ENCODE data around the gene PYGM.
A peak's percentile ranks its signal among the peaks of the same experiment; 100 is the strongest.

The PYGM gene

GRCh38 chr11:64766881-64767280, 7.1 kb upstream of the PYGM start:
- no peak for DNase-seq

DNA sequence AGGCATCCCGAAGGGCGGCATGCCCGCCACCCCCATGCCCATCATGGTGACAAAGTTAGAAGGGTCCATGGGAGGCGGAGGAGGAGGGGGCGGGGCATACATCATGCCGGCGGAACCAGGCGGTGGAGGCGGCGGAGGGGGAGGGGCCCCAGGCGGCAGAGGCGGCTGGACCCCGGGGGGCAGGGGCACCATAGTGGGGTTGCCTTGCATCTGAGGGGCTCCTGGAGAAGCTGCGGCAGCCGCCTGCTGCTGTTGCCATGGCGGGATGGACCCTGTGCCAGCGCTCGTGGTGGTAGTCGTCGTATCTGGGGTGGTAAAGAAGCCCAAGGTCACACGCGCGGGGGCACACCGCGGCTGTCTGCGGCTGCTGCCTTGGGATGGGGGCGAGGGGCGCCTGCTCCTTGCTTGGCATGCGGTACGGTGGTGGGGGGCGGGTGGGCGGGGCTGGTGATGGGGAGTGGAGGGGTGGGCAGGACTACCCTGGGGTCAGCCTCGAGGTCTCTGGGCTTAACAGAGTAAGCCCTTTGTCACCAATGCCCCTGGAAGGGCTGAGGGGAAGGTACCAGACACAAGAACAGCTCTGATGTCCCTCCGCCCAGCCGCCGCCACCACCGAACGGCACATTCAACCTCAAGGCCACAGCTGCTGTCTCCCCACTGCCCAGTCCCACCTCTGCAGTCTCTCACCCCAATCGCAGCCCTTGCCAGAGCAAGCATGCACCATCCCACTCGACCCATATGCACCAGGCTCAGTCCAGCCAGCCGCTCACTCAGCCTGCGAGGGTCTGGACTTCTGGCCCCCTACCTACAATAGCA, 6.3 kb upstream of the PYGM start:
- DNase-seq = no peak

DNA sequence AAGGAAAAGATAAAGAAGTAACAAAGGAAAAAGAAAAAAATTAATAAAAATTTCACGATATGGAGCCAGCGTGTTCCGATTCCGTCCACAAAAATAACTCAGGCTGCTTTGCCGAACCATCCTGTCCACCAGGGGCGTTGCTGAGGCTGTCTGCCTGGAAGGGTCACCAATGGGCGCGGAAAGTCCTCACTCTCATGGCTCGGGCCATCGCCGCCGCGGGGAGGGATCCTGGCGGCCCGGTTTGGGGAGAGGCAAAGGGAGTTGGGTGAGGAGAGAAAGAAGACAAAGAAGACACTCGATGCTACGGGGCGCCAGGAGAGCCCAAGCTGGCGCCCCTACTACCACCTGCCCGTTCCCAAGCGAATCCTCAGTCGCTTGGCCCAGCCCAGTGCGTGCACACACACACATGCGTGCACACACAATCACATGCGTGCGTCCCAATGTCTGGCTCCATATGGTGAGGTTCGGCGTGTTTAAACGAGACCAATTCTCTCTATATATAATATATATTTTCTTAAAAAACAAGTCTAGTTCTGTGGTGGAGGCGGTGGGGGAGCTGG, 5.6 kb upstream of the PYGM start:
- DNase-seq = no peak

- DNase-seq = no peak
Measured at GRCh38 chr11:64764753-64765152, 5.0 kb upstream of the PYGM start.

DNA sequence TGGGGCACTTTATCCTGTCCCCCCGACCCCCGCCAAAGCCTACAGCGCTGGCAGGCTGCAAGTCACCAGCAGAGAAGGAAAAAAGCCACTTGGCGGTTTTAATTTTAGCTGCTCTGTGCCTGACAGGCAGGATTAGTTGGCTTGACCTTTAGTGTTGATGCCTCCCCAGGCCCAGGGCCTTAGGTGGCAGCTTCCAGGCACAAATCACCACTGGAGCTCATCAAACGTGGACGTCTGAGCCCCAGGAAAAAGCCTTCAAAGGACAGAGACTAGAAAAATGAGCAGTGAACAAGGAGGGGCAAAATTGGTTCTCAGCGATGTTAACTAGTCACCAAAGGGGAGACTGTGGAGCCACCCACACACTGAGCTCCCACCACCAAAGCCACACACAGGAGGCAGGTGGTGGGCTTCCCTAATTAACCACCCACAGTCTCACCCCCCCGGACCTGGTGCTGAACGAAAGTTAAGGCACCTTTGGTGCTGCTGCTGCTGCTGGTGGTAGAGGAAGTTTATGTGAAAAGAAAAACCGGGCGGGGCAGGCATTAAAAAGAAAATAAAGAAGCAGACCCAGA, 4.4 kb upstream of the PYGM start:
- DNase-seq = peak; percentile 22 to 62

GRCh38 chr11:64763526-64764039, 3.8 kb upstream of the PYGM start:
- no peak for DNase-seq

DNA sequence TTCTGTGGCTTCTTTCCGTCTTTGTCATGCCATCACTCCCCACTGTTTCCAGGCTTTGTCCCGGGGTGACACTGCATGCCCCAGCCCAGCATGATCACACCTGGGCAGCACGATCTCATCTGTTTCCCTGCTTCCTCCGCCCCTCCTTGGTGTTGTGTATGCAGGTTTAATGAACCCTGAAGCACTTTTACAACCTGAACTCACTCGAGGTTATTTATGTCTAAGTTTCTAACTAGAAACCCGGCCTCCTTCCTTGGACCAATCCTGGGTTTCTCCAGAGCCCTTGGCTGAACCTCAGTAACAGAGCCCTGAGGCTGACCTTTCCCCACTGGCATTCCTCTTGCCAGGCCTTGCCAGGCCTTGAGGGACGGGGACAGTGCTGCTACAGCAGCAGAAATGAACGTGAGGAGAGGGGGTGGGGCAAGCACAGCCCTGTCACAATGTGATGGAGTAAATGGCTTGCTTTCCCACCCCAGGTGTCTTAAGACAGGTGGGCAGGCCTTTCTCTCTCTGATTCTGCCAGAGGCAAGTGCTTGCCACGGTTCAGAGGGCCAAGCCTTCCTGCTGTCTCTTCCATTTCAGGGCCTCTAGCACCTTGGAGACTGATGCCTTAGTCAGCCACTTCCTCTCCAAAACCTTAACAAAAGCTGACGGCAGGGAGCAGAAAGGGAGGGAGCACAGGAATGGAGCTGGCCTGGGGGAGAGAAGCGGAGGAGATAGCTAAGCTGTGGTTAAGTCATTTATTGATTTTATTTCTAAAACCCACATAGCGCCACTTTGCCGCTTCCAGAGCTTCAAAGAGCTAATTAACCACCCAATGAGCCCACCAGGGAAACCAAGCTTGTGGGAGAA, 3.1 kb upstream of the PYGM start:
- no peak for DNase-seq

DNA sequence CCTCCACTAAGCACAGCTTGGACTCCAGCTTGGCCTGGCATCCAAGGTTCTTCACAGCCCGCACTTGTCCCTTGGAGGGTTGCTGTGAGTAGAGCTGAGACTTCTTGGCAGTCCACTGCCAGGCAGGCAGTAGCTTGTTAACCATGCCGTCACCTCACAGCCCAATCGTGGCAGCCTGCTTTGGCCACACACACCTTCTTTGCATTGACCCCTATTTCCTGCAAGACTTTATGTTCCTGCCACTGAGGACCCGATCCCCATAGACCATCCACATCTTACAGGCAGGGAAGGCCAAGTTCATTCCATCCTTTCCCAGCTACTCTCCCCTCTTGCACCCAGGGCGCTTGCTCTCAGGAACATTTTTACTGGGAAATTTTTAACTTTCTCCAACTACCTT, 2.5 kb upstream of the PYGM start:
- DNase-seq = no peak

DNA sequence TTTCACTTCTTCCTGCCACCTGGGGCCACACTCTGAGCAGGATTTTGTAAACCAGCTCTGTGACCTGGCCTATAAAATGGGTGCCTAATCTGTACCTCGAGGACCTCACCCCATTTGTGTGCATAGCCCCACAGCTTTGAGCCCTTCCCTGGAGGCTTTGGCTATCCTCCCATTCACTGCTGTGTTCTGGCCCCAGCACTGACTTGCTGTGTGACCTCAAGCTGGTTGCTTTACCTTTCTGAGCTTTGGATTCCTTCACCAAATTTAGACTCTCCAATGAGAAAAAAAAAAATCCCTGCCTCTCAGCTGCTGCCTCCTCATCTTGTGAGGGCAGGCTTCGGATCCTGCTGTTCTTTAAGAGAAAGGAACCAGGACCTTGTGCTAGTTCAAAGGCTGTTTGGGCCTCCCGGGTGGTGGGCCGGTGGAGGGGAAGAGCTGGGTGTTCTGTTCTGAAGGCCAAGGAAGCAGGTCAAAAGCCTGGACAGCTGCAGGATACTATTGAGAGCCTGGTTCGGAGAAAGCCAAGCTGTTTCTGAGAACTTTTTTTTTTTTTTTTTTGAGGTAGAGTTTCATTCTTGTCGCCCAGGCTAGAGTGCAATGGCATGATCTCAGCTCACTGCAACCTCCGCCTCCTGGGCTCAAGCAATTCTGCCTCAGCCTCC, 1.1 kb upstream of the PYGM start:
- DNase-seq = no peak

- peak in 1 of 2 experiments; percentile 17 for DNase-seq
Measured at GRCh38 chr11:64759131-64759721, 548 bp downstream of the PYGM start.

- no peak for DNase-seq
Measured at GRCh38 chr11:64758330-64759079, 1.3 kb downstream of the PYGM start.

- no peak for DNase-seq
Measured at GRCh38 chr11:64757549-64758329, 2.0 kb downstream of the PYGM start.

GRCh38 chr11:64755681-64756361, 4.0 kb downstream of the PYGM start:
- DNase-seq = no peak

GRCh38 chr11:64754919-64755662, 4.7 kb downstream of the PYGM start:
- DNase-seq = no peak

GRCh38 chr11:64754124-64754918, 5.5 kb downstream of the PYGM start:
- no peak for DNase-seq

DNA sequence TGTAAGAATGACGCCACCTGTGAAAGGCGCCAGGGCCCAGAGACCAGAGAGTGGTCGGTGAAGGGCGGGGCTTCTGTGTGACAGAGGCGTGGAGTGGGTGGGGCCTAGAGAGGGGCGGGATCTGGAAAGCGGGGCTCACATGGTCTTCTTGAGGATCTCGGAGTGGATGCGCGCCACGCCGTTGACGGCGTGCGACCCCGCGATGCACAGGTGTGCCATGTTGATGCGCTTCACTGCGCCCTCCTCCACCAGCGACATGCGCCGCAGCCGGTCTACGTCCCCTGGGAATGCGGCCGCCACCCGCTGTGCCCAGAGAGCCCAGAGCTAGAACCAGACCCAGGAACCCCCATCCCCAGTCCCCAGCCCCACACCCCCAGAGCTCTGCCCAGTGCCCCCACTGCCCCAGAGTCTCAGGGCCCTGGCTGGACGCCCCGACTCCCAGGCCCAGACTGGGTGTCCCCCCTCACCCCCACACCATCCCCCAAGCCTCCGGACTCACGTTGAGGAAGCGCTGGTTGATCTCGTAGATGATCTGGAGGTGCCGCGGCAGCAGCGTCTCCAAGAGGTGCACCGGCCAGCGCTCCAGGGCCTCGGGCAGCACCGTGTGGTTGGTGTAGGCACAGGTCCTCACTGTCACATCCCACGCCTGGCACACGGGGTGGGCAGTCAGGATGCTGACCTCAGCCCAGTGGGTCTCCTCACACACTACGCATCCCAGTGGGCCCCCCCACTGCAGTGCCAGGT, 6.2 kb downstream of the PYGM start:
- DNase-seq = no peak

GRCh38 chr11:64753019-64753379, 6.8 kb downstream of the PYGM start:
- no peak for DNase-seq

Data from stimulated activated CD4-positive, alpha-beta T cell treated with anti-CD3 and anti-CD28 coated beads, Interleukin-4, amount 100 ng/mL, for 4 hours (primary cell).